Tibial nerve (tissue), 4 donors: ENCODE results near the gene ELP4. TPM values are rescaled to one million over a fixed set of nuclear protein-coding genes. Genes with fewer than 3 reads are reported as not detected.
"Not testable (repeated sequence)": the region's sequence is repeated elsewhere in the genome, so short reads cannot be mapped to it uniquely, and the experiment has no call there.

Experiments used
- DNase-seq, 2 donors: peaks; one replicate each; pipeline ENCODE4 v3.0.0-alpha.2; 2019; ENCODE audit warnings: low spot score in 2 of 2
- H3K27ac ChIP-seq, 4 donors: fragments of 200-600 bp; sonication (generic) in 3 of 4; one replicate each; pipeline ENCODE4 v1.5.1; 2017 to 2019; ENCODE audit warnings: mild to moderate bottlenecking in 1 of 4
- H3K27me3 ChIP-seq, 2 donors: fragments of 200-600 bp; sonication (generic) in 1 of 2; one replicate each; pipeline versions ENCODE4 v1.5.1 to v1.6.0; 2017 to 2019
- H3K36me3 ChIP-seq, 3 donors: fragments of 200-600 bp; sonication (generic); one replicate each; pipeline ENCODE4 v1.5.1; 2018 to 2019
- H3K4me1 ChIP-seq, 4 donors: fragments of 200-600 bp; sonication (generic) in 3 of 4; one replicate each; pipeline ENCODE4 v1.5.1; 2017 to 2019
- H3K4me3 ChIP-seq, 4 donors: fragments of 200-600 bp; sonication (generic) in 3 of 4; one replicate each; pipeline ENCODE4 v1.5.1; 2017 to 2019; ENCODE audit warnings: mild to moderate bottlenecking in 1 of 4, moderate library complexity in 1 of 4
- H3K9me3 ChIP-seq, 4 donors: fragments of 200-600 bp; sonication (generic) in 3 of 4; one replicate each; pipeline ENCODE4 v1.5.1; 2017 to 2019
- EP300 ChIP-seq, 2 donors: sonication (generic); formaldehyde crosslinking; IDR thresholded peaks; one replicate each; pipeline ENCODE4 v1.6.1; 2017; ENCODE audit warnings: antibody characterized with exemption in 2 of 2, mild to moderate bottlenecking in 1 of 2
- POLR2A ChIP-seq, 2 donors: fragments of 450-650 bp; IDR thresholded peaks; one replicate each; pipeline ENCODE4 v1.6.1; 2017; ENCODE audit warnings: antibody characterized with exemption in 2 of 2, mild to moderate bottlenecking in 2 of 2, moderate library complexity in 2 of 2
- WGBS, 2 donors: methylation state at CpG; one replicate each; pipeline ENCODE4 v1.1.5; 2018; 5-methylcytosine and 5-hydroxymethylcytosine counted together
- total RNA-seq, 4 donors: library from RNA; depleted of rRNA; stranded (reverse); fragments of >200 nt; gene quantifications; one replicate each; pipeline ENCODE4 v1.1.0, GENCODE V29; 2016
- TF ChIP-seq, protein P1 (sequence below), 5 experiments: fragments of 200-600 bp in 3 of 5; fragments of 450-650 bp in 2 of 5; sonication (generic) in 3 of 5; IDR thresholded peaks; one replicate each; pipeline ENCODE4 v1.5.1; 2016 to 2019; ENCODE audit warnings: antibody characterized with exemption in 5 of 5, mild to moderate bottlenecking in 3 of 5, moderate library complexity in 2 of 5

The ELP4 gene
- total RNA-seq, 4 donors from 2014 or later, result 19.2 to 32.1 (median 29.7) TPM

DNA sequence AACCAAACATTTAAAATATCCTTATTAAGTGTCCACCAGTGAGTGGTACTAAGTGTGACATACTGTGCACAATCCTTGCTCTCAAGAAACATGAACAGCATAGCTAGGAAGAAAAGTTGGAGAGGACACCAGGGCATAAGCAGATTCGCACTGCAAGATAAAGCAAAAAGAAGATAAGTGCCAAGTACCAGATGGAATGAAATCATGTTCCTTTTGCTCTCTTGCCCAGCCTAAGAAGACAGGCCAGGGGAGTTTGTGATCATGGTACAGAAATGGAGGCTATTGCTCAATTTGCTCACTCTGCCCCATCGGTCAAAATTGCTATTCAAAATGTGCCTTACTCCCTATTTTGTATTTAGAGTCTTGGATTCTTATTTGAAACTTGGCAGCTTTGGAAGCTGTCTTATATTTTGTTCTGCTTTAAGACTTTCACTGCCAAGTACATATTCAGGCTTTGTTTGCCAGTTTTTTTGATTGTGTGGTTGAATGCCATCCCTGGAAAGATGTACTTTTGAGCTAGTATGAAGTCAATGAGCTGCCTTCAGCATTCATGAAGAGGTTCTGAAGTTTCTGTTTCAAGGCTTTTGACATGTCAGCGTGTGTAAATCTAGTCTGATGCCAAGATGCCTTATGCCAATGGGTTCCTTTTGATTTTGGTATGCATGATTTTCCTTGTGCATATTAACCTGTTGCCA, 211.3 kb downstream of the ELP4 start:
- no peak for TF ChIP-seq POLR2A (IDR thresholded peaks at IDR 0.05)
- TF ChIP-seq EP300 (IDR thresholded peaks at IDR 0.05), result no peak
- TF ChIP-seq, protein P1, sequence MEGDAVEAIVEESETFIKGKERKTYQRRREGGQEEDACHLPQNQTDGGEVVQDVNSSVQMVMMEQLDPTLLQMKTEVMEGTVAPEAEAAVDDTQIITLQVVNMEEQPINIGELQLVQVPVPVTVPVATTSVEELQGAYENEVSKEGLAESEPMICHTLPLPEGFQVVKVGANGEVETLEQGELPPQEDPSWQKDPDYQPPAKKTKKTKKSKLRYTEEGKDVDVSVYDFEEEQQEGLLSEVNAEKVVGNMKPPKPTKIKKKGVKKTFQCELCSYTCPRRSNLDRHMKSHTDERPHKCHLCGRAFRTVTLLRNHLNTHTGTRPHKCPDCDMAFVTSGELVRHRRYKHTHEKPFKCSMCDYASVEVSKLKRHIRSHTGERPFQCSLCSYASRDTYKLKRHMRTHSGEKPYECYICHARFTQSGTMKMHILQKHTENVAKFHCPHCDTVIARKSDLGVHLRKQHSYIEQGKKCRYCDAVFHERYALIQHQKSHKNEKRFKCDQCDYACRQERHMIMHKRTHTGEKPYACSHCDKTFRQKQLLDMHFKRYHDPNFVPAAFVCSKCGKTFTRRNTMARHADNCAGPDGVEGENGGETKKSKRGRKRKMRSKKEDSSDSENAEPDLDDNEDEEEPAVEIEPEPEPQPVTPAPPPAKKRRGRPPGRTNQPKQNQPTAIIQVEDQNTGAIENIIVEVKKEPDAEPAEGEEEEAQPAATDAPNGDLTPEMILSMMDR (IDR thresholded peaks at IDR 0.05), result no peak
- 51 to 53% methylated on average over 3 of the region's 3 CpGs for WGBS, 2 donors

DNA sequence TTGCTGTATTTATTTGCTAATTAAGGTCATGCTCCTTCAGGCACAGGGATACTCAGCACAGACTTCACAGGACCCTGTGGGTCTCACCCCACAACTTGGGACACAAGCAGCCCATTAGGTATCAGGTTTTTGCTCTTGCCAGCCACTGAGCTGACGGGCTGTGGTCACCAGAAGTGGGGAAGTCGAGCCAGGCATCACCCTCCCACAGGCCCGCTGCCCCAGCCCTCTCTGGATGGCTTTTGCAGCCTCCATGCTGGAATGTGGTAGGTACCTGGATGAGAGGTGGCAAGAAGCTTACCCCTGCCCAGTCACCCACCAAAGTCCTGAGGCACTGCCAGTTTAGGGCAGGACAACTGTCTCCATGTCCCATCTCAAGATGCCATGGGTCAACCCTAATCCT, 213.2 kb downstream of the ELP4 start:
- no peak for DNase-seq
- WGBS, 2 donors, result 87 to 97% methylated on average over 3 of the region's 3 CpGs
- peaks cover 0 to 20% (median 0%) of the 10 kb centered on the region in 3 donors for H3K36me3 ChIP-seq
- TF ChIP-seq, protein P1 (IDR thresholded peaks at IDR 0.05), result no peak
- no peak for TF ChIP-seq EP300 (IDR thresholded peaks at IDR 0.05)
- TF ChIP-seq POLR2A (IDR thresholded peaks at IDR 0.05), result no peak
- no peaks in the 10 kb centered on the region for H3K27me3 ChIP-seq
- no peaks in the 10 kb centered on the region for H3K4me1 ChIP-seq
- H3K4me3 ChIP-seq, result no peak overlapping the region
- no peak overlapping the region for H3K27ac ChIP-seq
- H3K9me3 ChIP-seq, result no peaks in the 10 kb centered on the region

More for the DNA sequence above, 211.3 kb downstream of the ELP4 start:
- Histone ChIP-seq H3K27me3 (no peaks in the 10 kb centered on the region), H3K4me3 (no peak overlapping the region), H3K9me3 (no peaks in the 10 kb centered on the region), H3K4me1 (no peaks in the 10 kb centered on the region), H3K27ac (no peak overlapping the region), H3K36me3 (peaks cover 0 to 20% (median 0%) of the 10 kb centered on the region in 3 donors)
- no peak for DNase-seq

DNA sequence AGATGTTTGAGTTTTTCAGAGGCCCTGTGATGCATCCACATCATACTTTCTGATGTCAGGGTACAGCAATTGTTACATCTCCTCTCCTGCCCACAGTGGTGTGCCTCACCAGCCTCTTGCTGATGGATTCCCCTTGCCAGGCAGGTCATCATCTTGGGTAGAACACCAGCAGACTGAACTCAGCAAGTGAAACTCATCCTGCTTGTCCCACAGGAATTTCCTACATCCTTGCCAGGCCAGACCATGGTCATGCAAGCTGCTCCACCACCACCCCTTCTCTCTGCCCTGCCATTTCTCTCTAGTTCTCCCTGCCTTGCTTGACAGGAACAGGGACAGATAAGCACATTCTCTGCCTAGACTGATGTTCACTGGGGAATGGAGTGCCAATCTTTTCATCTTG, 215.6 kb downstream of the ELP4 start:
- TF ChIP-seq, protein P1 (IDR thresholded peaks at IDR 0.05), result no peak
- TF ChIP-seq EP300 (IDR thresholded peaks at IDR 0.05) (no peak), POLR2A (IDR thresholded peaks at IDR 0.05) (no peak)
- no peak overlapping the region for H3K27ac ChIP-seq
- no peak for DNase-seq
- H3K4me1 ChIP-seq, result no peaks in the 10 kb centered on the region
- H3K36me3 ChIP-seq, result peaks cover 0 to 25% (median 0%) of the 10 kb centered on the region in 3 donors
- no peak overlapping the region for H3K4me3 ChIP-seq
- H3K27me3 ChIP-seq, result no peaks in the 10 kb centered on the region
- peaks cover 0 to under 1% (median 0%) of the 10 kb centered on the region in 4 donors for H3K9me3 ChIP-seq

DNA sequence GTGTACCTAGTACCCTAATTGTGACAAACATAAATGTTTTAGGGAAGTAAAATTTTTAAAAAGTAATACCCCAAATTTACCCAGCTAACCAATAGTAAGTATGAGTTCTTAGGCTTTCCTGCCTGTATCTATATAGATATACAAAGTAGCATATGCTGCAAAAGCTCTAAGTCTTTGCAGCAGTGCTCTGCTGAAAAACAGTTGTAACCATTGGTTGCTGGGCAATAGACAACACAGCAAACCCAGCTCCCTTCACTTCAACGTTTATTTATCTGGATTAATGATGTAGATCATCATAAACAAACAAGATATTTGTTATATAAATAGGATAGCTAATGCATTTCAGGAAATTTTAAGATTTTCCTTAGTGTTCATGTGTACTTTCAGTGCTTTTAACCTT, 218.9 kb downstream of the ELP4 start:
- WGBS, 2 donors, result 65 to 78% methylated on average over 1 of the region's 1 CpG
- Histone ChIP-seq H3K9me3 (peaks cover 0 to 23% (median 0%) of the 10 kb centered on the region in 4 donors), H3K4me3 (no peak overlapping the region), H3K27ac (no peak overlapping the region), H3K27me3 (no peaks in the 10 kb centered on the region), H3K36me3 (peaks cover 0 to 24% (median 0%) of the 10 kb centered on the region in 3 donors), H3K4me1 (no peaks in the 10 kb centered on the region)
- TF ChIP-seq EP300 (IDR thresholded peaks at IDR 0.05) (no peak), POLR2A (IDR thresholded peaks at IDR 0.05) (no peak)
- TF ChIP-seq, protein P1 (IDR thresholded peaks at IDR 0.05), result no peak
- DNase-seq, result no peak

DNA sequence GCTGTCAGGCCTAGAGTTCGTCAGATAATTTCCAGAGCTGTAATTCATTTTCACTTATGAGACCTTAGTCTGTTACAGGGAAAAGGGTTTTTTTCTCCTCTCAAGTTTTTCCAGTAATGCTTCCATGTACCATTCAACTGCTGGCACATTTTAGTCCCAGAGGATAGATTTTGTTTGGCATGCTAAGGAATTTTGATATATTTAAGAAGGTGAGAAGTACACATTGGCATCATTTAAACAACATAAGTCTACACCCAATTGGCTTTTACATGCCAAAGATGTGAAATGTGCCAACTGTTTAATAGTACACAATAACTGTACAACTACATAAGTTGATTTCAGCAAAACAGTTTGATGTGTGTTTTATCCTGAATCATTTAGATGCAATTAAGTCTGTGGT, 230.6 kb downstream of the ELP4 start:
- Histone ChIP-seq H3K27ac (no peak overlapping the region), H3K4me3 (no peak overlapping the region), H3K9me3 (peaks cover 0 to 38% (median 0%) of the 10 kb centered on the region in 4 donors), H3K27me3 (no peaks in the 10 kb centered on the region), H3K36me3 (peaks cover 0 to 7% (median 0%) of the 10 kb centered on the region in 3 donors), H3K4me1 (no peaks in the 10 kb centered on the region)
- WGBS, 2 donors, result 76 to 82% methylated on average over 1 of the region's 1 CpG
- DNase-seq, result no peak
- no peak for TF ChIP-seq EP300 (IDR thresholded peaks at IDR 0.05)
- TF ChIP-seq POLR2A (IDR thresholded peaks at IDR 0.05), result no peak
- TF ChIP-seq, protein P1 (IDR thresholded peaks at IDR 0.05), result no peak

DNA sequence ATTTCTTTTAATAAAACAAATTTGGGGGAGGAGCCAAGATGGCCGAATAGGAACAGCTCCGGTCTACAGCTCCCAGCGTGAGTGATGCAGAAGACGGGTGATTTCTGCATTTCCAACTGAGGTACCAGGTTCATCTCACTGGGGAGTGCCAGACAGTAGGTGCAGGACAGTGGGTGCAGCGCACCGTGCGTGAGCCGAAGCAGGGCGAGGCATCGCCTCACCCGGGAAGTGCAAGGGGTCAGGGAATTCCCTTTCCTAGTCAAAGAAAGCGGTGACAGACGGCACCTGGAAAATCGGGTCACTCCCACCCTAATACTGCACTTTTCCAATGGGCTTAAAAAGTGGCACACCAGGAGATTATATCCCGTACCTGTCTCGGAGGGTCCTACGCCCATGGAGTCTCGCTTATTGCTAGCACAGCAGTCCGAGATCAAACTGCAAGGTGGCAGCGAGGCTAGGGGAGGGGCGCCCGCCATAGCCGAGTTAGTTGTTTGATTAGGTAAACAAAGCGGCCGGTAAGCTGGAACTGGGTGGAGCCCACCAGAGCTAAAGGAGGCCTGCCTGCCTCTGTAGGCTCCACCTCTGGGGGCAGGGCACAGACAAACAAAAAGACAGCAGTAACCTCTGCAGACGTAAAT, 231.3 kb downstream of the ELP4 start:
- H3K36me3 ChIP-seq, H3K27ac ChIP-seq, H3K4me3 ChIP-seq, H3K27me3 ChIP-seq, DNase-seq, H3K4me1 ChIP-seq: not testable (repeated sequence)
- 94 to 95% methylated on average over 26 of the region's 26 CpGs for WGBS, 2 donors
- H3K9me3 ChIP-seq, result peaks cover 0 to 32% (median 0%) of the 10 kb centered on the region in 4 donors
